Left ventricle myocardium inferior (tissue), 1 donor: Measurements from ENCODE around the gene DMAC2. TPM values are rescaled to one million over a fixed set of nuclear protein-coding genes. Genes with fewer than 3 reads are reported as not detected.
A peak's percentile ranks its signal among the peaks of the same experiment; 100 is the strongest.

Experiments used
- DNase-seq: peaks from one replicate; pipeline ENCODE4 v3.0.0-alpha.2; 2020
- H3K27ac ChIP-seq: fragments of 200-600 bp; replicated peaks from 2 replicates; pipeline ENCODE4 v1.8.0; 2021
- H3K27me3 ChIP-seq: fragments of 200-600 bp; 2 replicates; pipeline ENCODE4 v1.8.0; 2021; ENCODE audit warnings: low read depth
- H3K36me3 ChIP-seq: fragments of 200-600 bp; 2 replicates; pipeline ENCODE4 v1.8.0; 2021
- H3K4me1 ChIP-seq: fragments of 200-600 bp; 2 replicates; pipeline ENCODE4 v1.8.0; 2021
- H3K4me3 ChIP-seq: fragments of 200-600 bp; 2 replicates; pipeline ENCODE4 v1.8.0; 2021; ENCODE audit warnings: mild to moderate bottlenecking, moderate library complexity
- H3K9me3 ChIP-seq: fragments of 200-600 bp; replicated peaks from 2 replicates; pipeline ENCODE4 v1.8.0; 2021
- CTCF ChIP-seq: fragments of 200-600 bp; IDR thresholded peaks from 2 replicates; pipeline ENCODE4 v1.8.0; 2021; ENCODE audit warnings: antibody characterized with exemption, mild to moderate bottlenecking, borderline replicate concordance
- intact Hi-C: fragments of 100-400 bp; cut with micrococcal nuclease; formaldehyde crosslinking; loops from one replicate; pipeline ENCODE4 v1.11.0; 2022
- total RNA-seq: library from RNA; stranded (reverse); fragmentation: NEBNext Ultra II Directional; extraction: Animal tissue kit (Norgen Biotek cat#: 25700); gene quantifications from one replicate; pipeline ENCODE4 v1.2.1, GENCODE V29; 2021
- donor health status: DM: no; HTN: yes; CAD: no; lungs with severe emphysema.

Gene DMAC2
- total RNA-seq, 1 donor from 2014 or later, result 125 TPM

- Histone ChIP-seq H3K27me3 (peaks cover 22% of the 10 kb centered on the region), H3K9me3 (no peaks in the 10 kb centered on the region), H3K4me3 (peak overlapping the region; percentile 51), H3K27ac (no peak overlapping the region), H3K36me3 (no peaks in the 10 kb centered on the region), H3K4me1 (peaks cover 25% of the 10 kb centered on the region)
- intact Hi-C loops, result no loop called here
- peak; percentile 99 for TF ChIP-seq CTCF
- DNase-seq, result peak; percentile 70
These were observed 9.6 kb upstream of the DMAC2 start for GRCh38 chr19:41449079-41449864.

- no peaks in the 10 kb centered on the region for H3K36me3 ChIP-seq
- peak overlapping the region; percentile 80 for H3K27ac ChIP-seq
- intact Hi-C loops, result no loop called here
- no peak for DNase-seq
- TF ChIP-seq CTCF, result peak; percentile 41
- H3K9me3 ChIP-seq, result no peaks in the 10 kb centered on the region
- peak overlapping the region; percentile 60 for H3K4me3 ChIP-seq
- peaks cover 22% of the 10 kb centered on the region for H3K27me3 ChIP-seq
- peaks cover 32% of the 10 kb centered on the region for H3K4me1 ChIP-seq
These were observed 8.1 kb upstream of the DMAC2 start for GRCh38 chr19:41447732-41448332.

GRCh38 chr19:41445575-41445974, 5.9 kb upstream of the DMAC2 start:
- H3K27me3 ChIP-seq, result peaks cover 22% of the 10 kb centered on the region
- no peak for DNase-seq
- H3K9me3 ChIP-seq, result no peaks in the 10 kb centered on the region
- intact Hi-C loops, result no loop called here
- peaks cover 32% of the 10 kb centered on the region for H3K4me1 ChIP-seq
- no peak overlapping the region for H3K4me3 ChIP-seq
- TF ChIP-seq CTCF, result no peak
- no peaks in the 10 kb centered on the region for H3K36me3 ChIP-seq
- no peak overlapping the region for H3K27ac ChIP-seq

- Histone ChIP-seq H3K36me3 (no peaks in the 10 kb centered on the region), H3K27me3 (peaks cover 22% of the 10 kb centered on the region), H3K9me3 (no peaks in the 10 kb centered on the region), H3K27ac (no peak overlapping the region), H3K4me1 (peaks cover 34% of the 10 kb centered on the region), H3K4me3 (no peak overlapping the region)
- intact Hi-C loops, result no loop called here
- no peak for TF ChIP-seq CTCF
- no peak for DNase-seq
These were observed 4.2 kb upstream of the DMAC2 start for GRCh38 chr19:41443813-41444455.

- no peak for DNase-seq
- peaks cover 22% of the 10 kb centered on the region for H3K27me3 ChIP-seq
These were observed 3.0 kb upstream of the DMAC2 start, which contains the start of gene ERICH4 for GRCh38 chr19:41442473-41443355. ERICH4 (plus strand) TSS chr19:41443156; CDS start chr19:41443170, 14 bp downstream.

More at GRCh38 chr19:41442473-41443355, 3.0 kb upstream of the DMAC2 start, which contains the start of gene ERICH4:
- no peak for TF ChIP-seq CTCF
- Histone ChIP-seq H3K36me3 (peaks cover 6% of the 10 kb centered on the region), H3K4me1 (peaks cover 36% of the 10 kb centered on the region), H3K9me3 (no peaks in the 10 kb centered on the region), H3K27ac (no peak within 1 kb of the TSS), H3K4me3 (no peak within 1 kb of the TSS)
- intact Hi-C loops, result no loop called here
